ENCODE measurements around the gene GRPEL2. TPM values are rescaled to one million over a fixed set of nuclear protein-coding genes. Genes with fewer than 3 reads are reported as not detected.

Gene GRPEL2
- total RNA-seq, 2 experiments from 2014 or later: 55.3 to 56.4 TPM

GRCh38 chr5:149310947-149311658, 34.2 kb upstream of the GRPEL2 start:
- no peak overlapping the region for H3K4me3 Mint-ChIP-seq
- peaks cover 4% of the 10 kb centered on the region for H3K4me1 Mint-ChIP-seq
- H3K36me3 Mint-ChIP-seq: no peaks in the 10 kb centered on the region
- no peaks in the 10 kb centered on the region for H3K9me3 Mint-ChIP-seq
- H3K27me3 Mint-ChIP-seq: no peaks in the 10 kb centered on the region
- H3K27ac Mint-ChIP-seq: no peak overlapping the region
- DNase-seq: no peak

GRCh38 chr5:149313151-149313841, 32.0 kb upstream of the GRPEL2 start:
- no peaks in the 10 kb centered on the region for H3K27me3 Mint-ChIP-seq
- H3K4me3 Mint-ChIP-seq: no peak overlapping the region
- H3K4me1 Mint-ChIP-seq: peaks cover 4% of the 10 kb centered on the region
- no peaks in the 10 kb centered on the region for H3K36me3 Mint-ChIP-seq
- H3K9me3 Mint-ChIP-seq: no peaks in the 10 kb centered on the region
- no peak for DNase-seq
- H3K27ac Mint-ChIP-seq: no peak overlapping the region

GRCh38 chr5:149314571-149315111, 30.7 kb upstream of the GRPEL2 start:
- no peaks in the 10 kb centered on the region for H3K27me3 Mint-ChIP-seq
- H3K36me3 Mint-ChIP-seq: no peaks in the 10 kb centered on the region
- H3K27ac Mint-ChIP-seq: no peak overlapping the region
- peaks cover 4% of the 10 kb centered on the region for H3K4me1 Mint-ChIP-seq
- H3K4me3 Mint-ChIP-seq: no peak overlapping the region
- H3K9me3 Mint-ChIP-seq: no peaks in the 10 kb centered on the region
- no peak for DNase-seq

- no peaks in the 10 kb centered on the region for H3K27me3 Mint-ChIP-seq
- no peak overlapping the region for H3K4me3 Mint-ChIP-seq
- no peaks in the 10 kb centered on the region for H3K9me3 Mint-ChIP-seq
- H3K4me1 Mint-ChIP-seq: peaks cover 4% of the 10 kb centered on the region
- no peak overlapping the region for H3K27ac Mint-ChIP-seq
- no peaks in the 10 kb centered on the region for H3K36me3 Mint-ChIP-seq
- no peak for DNase-seq
These were observed 29.5 kb upstream of the GRPEL2 start for GRCh38 chr5:149315753-149316152.

GRCh38 chr5:149317281-149318048, 27.8 kb upstream of the GRPEL2 start:
- no peaks in the 10 kb centered on the region for H3K9me3 Mint-ChIP-seq
- no peaks in the 10 kb centered on the region for H3K36me3 Mint-ChIP-seq
- H3K4me1 Mint-ChIP-seq: no peaks in the 10 kb centered on the region
- DNase-seq: no peak
- H3K27ac Mint-ChIP-seq: no peak overlapping the region
- no peak overlapping the region for H3K4me3 Mint-ChIP-seq
- H3K27me3 Mint-ChIP-seq: no peaks in the 10 kb centered on the region

- Mint-ChIP-seq H3K9me3 (no peaks in the 10 kb centered on the region), H3K36me3 (no peaks in the 10 kb centered on the region), H3K27me3 (no peaks in the 10 kb centered on the region), H3K4me1 (no peaks in the 10 kb centered on the region), H3K4me3 (no peak overlapping the region), H3K27ac (no peak overlapping the region)
- DNase-seq: no peak
These were observed 26.1 kb upstream of the GRPEL2 start for GRCh38 chr5:149319174-149319573.

- DNase-seq: no peak
- Mint-ChIP-seq H3K36me3 (no peaks in the 10 kb centered on the region), H3K27me3 (no peaks in the 10 kb centered on the region), H3K4me1 (no peaks in the 10 kb centered on the region), H3K9me3 (no peaks in the 10 kb centered on the region), H3K4me3 (no peak overlapping the region), H3K27ac (no peak overlapping the region)
These were observed 24.4 kb upstream of the GRPEL2 start for GRCh38 chr5:149320791-149321330.

- H3K4me1 Mint-ChIP-seq: no peaks in the 10 kb centered on the region
- H3K27me3 Mint-ChIP-seq: no peaks in the 10 kb centered on the region
- H3K27ac Mint-ChIP-seq: no peak overlapping the region
- DNase-seq: no peak
- H3K36me3 Mint-ChIP-seq: no peaks in the 10 kb centered on the region
- no peaks in the 10 kb centered on the region for H3K9me3 Mint-ChIP-seq
- no peak overlapping the region for H3K4me3 Mint-ChIP-seq
These were observed 22.8 kb upstream of the GRPEL2 start for GRCh38 chr5:149322518-149322917.

- no peak for DNase-seq
- Mint-ChIP-seq H3K36me3 (no peaks in the 10 kb centered on the region), H3K27me3 (no peaks in the 10 kb centered on the region), H3K9me3 (no peaks in the 10 kb centered on the region), H3K27ac (no peak overlapping the region), H3K4me1 (no peaks in the 10 kb centered on the region), H3K4me3 (no peak overlapping the region)
These were observed 22.1 kb upstream of the GRPEL2 start for GRCh38 chr5:149323210-149323609.

- Mint-ChIP-seq H3K9me3 (no peaks in the 10 kb centered on the region), H3K27me3 (no peaks in the 10 kb centered on the region), H3K4me1 (no peaks in the 10 kb centered on the region), H3K36me3 (no peaks in the 10 kb centered on the region), H3K4me3 (no peak overlapping the region), H3K27ac (no peak overlapping the region)
- no peak for DNase-seq
These were observed 21.6 kb upstream of the GRPEL2 start for GRCh38 chr5:149323621-149324205.

GRCh38 chr5:149324641-149325040, 20.7 kb upstream of the GRPEL2 start:
- Mint-ChIP-seq H3K27me3 (no peaks in the 10 kb centered on the region), H3K4me3 (no peak overlapping the region), H3K4me1 (no peaks in the 10 kb centered on the region), H3K36me3 (no peaks in the 10 kb centered on the region), H3K9me3 (no peaks in the 10 kb centered on the region), H3K27ac (no peak overlapping the region)
- DNase-seq: no peak

- DNase-seq: no peak
- Mint-ChIP-seq H3K27me3 (no peaks in the 10 kb centered on the region), H3K9me3 (no peaks in the 10 kb centered on the region), H3K27ac (no peak overlapping the region), H3K36me3 (no peaks in the 10 kb centered on the region), H3K4me3 (no peak overlapping the region), H3K4me1 (no peaks in the 10 kb centered on the region)
These were observed 20.0 kb upstream of the GRPEL2 start for GRCh38 chr5:149325166-149325735.

- Mint-ChIP-seq H3K4me1 (no peaks in the 10 kb centered on the region), H3K27ac (no peak overlapping the region), H3K4me3 (no peak overlapping the region), H3K27me3 (no peaks in the 10 kb centered on the region), H3K9me3 (no peaks in the 10 kb centered on the region), H3K36me3 (no peaks in the 10 kb centered on the region)
- no peak for DNase-seq
These were observed 19.4 kb upstream of the GRPEL2 start for GRCh38 chr5:149325894-149326293.

- H3K9me3 Mint-ChIP-seq: no peaks in the 10 kb centered on the region
These were observed 18.7 kb upstream of the GRPEL2 start for GRCh38 chr5:149326611-149327010.

More at GRCh38 chr5:149326611-149327010, 18.7 kb upstream of the GRPEL2 start:
- H3K27me3 Mint-ChIP-seq: no peaks in the 10 kb centered on the region
- no peaks in the 10 kb centered on the region for H3K4me1 Mint-ChIP-seq
- no peak overlapping the region for H3K4me3 Mint-ChIP-seq
- no peak overlapping the region for H3K27ac Mint-ChIP-seq
- no peaks in the 10 kb centered on the region for H3K36me3 Mint-ChIP-seq
- DNase-seq: no peak

Data from activated naive CD8-positive, alpha-beta T cell treated with anti-CD3 and anti-CD28 coated beads for 36 hours (primary cell).